GM12875 (cell line): ENCODE data around the gene UFD1.

Source experiments
- H3K4me3 ChIP-seq: one replicate; pipeline ENCODE4 v1.5.1; 2011; ENCODE audit warnings: low read depth, low read length, control low read depth
- TF ChIP-seq, protein P1 (sequence below): IDR thresholded peaks from 2 replicates; pipeline ENCODE4 v1.5.1; 2011; ENCODE audit warnings: low read depth, mild to moderate bottlenecking, control low read depth, inconsistent platforms, low read length, moderate library complexity, borderline replicate concordance; ENCODE audit not compliant: insufficient read depth

UFD1 gene

DNA sequence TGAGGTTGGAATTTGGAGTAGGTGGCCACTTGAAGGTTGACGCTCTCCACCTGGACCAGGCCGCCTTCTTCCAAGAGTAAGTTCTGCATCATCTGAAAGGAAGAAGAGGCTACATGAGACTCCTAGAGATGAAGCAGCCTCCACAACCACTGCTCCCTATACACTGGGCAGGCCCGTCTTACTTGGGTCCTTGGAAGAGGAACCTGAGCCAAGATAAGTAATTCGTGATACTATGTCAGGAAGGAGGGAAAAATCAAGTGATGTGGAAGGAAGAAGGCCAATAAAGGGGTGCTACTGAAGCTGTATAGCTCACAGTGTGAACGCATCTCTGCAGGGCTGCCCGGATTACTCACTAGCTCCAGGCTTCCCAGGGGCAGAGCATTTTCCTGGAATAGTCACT, 11.1 kb downstream of the UFD1 start:
- H3K4me3 ChIP-seq = no peak overlapping the region
- TF ChIP-seq, protein P1, sequence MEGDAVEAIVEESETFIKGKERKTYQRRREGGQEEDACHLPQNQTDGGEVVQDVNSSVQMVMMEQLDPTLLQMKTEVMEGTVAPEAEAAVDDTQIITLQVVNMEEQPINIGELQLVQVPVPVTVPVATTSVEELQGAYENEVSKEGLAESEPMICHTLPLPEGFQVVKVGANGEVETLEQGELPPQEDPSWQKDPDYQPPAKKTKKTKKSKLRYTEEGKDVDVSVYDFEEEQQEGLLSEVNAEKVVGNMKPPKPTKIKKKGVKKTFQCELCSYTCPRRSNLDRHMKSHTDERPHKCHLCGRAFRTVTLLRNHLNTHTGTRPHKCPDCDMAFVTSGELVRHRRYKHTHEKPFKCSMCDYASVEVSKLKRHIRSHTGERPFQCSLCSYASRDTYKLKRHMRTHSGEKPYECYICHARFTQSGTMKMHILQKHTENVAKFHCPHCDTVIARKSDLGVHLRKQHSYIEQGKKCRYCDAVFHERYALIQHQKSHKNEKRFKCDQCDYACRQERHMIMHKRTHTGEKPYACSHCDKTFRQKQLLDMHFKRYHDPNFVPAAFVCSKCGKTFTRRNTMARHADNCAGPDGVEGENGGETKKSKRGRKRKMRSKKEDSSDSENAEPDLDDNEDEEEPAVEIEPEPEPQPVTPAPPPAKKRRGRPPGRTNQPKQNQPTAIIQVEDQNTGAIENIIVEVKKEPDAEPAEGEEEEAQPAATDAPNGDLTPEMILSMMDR = no peak

GRCh38 chr22:19466848-19467752, 11.9 kb downstream of the UFD1 start:
- TF ChIP-seq, protein P1 = no peak
- H3K4me3 ChIP-seq = no peak overlapping the region

DNA sequence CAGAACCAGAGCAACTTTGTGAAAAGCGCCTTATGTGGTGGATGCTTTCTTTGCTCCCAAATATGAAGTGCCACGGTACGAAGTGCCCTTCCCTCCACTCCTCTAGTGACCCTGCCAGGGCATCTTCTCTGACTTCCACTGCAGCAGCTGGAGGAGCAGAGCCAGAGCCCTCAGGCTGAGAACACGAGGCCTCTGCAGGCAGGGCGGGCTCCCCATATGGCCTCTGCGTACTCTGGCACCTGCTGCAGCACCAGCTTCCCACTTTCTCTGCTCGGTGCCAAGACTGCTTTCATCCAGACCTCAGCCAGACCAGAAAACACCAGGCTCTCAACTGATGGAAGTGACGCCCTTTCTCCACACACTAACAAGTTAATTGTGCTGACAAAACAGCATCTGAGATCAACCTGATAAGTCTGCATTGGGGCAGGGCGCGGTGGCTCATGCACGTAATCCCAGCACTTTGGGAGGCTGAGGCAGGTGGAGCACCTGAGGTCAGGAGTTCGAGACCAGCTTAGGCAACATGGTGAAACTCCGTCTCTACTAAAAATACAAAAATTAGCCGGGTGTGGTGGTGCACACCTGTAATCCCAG, 12.8 kb downstream of the UFD1 start:
- TF ChIP-seq, protein P1 = no peak
- H3K4me3 ChIP-seq = no peak overlapping the region

GRCh38 chr22:19464975-19465374, 14.0 kb downstream of the UFD1 start:
- TF ChIP-seq, protein P1 = no peak
- H3K4me3 ChIP-seq = no peak overlapping the region

GRCh38 chr22:19464546-19464945, 14.4 kb downstream of the UFD1 start:
- H3K4me3 ChIP-seq = no peak overlapping the region
- TF ChIP-seq, protein P1 = no peak

DNA sequence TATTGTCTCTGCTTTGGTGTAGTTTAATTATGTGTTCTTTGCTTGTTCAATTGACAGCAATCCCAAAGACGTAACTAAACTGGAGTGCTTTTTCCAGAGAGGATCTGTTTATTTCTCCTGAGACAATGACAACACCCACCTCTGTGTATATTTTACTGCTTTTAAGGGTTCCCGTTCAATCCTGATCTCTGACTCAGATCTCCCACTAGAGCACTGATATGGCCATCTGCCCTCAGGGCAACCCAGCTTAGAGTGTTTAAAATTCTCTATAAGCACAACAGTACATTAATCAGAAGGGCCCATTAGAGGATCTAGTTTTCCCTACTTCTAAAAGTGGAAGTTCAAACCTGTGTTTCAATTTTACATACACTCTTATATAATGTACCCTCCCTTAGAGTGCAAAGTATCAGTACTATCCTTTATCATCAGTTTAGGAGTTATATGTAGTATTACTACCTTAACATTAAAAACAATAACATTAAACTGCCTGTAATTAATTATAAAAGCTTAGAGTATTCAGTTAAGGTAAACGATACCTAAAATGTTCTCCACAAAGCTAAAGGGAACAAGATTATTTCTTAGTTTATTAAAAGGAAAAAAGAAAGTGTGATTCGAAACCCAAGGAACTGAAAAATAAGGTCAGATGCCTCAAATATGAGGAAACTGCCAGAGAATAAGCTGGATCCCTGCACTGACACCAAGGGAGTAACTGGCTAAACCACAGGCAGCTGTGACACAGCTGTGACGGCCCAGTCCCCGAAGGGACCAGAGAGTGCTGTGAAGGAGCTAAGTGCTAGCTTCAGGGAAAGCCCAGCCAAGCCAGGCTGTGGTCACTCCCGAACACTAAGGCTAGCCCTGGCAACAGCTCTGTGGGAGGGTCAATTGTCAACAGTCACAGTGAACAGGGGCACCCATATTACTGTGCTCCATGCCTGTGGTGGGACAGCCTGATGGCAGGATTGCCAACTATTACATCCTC, 15.2 kb downstream of the UFD1 start:
- H3K4me3 ChIP-seq = no peak overlapping the region
- TF ChIP-seq, protein P1 = no peak
